Measurements from ENCODE around the gene TTC7B. TPM values are rescaled to one million over a fixed set of nuclear protein-coding genes. Genes with fewer than 3 reads are reported as not detected.

TTC7B gene
- total RNA-seq, 1 experiment from 2014 or later, result 9.6 TPM

- DNase-seq, result no peak
- no peaks in the 10 kb centered on the region for H3K27me3 Mint-ChIP-seq (ENCODE audit: unreplicated experiment)
- no peaks in the 10 kb centered on the region for H3K4me1 Mint-ChIP-seq (ENCODE audit: low read depth, unreplicated experiment)
- intact Hi-C loops (cut with micrococcal nuclease; ENCODE audit: unreplicated experiment), result loop anchor here (1.0 to 5.0 kb wide), 3 partner anchors 175 to 396 kb away; no protein-coding TSS in a partner anchor
- no peaks in the 10 kb centered on the region for H3K9me3 Mint-ChIP-seq (ENCODE audit: low read depth, unreplicated experiment)
- H3K36me3 Mint-ChIP-seq (ENCODE audit: insufficient read depth, unreplicated experiment), result no peaks in the 10 kb centered on the region
- CTCF ChIA-PET, result interaction anchor here (0.9 to 3.3 kb wide), 6 partner anchors 61 to 395 kb away, joined by 3 to 23 read pairs (median 7); no protein-coding TSS in a partner anchor
- BruUV-seq (replicated peaks), result no TSS peak
- H3K27ac Mint-ChIP-seq (ENCODE audit: unreplicated experiment), result no peak overlapping the region
- TF ChIP-seq CTCF (IDR thresholded peaks at IDR 0.05; ENCODE audit: unreplicated experiment), result no peak
- H3K4me3 Mint-ChIP-seq (ENCODE audit: low read depth, unreplicated experiment), result no peak overlapping the region
Observed at GRCh38 chr14:90697132-90697531, 119.1 kb downstream of the TTC7B start.

GRCh38 chr14:90696720-90697119 lies 119.5 kb downstream of the TTC7B start:
- no peak for DNase-seq
- Mint-ChIP-seq H3K27me3 (ENCODE audit: unreplicated experiment) (no peaks in the 10 kb centered on the region), H3K36me3 (ENCODE audit: insufficient read depth, unreplicated experiment) (no peaks in the 10 kb centered on the region), H3K4me3 (ENCODE audit: low read depth, unreplicated experiment) (no peak overlapping the region), H3K9me3 (ENCODE audit: low read depth, unreplicated experiment) (no peaks in the 10 kb centered on the region), H3K4me1 (ENCODE audit: low read depth, unreplicated experiment) (no peaks in the 10 kb centered on the region), H3K27ac (ENCODE audit: unreplicated experiment) (no peak overlapping the region)
- CTCF ChIA-PET, result interaction anchor here (1.0 to 3.3 kb wide), 5 partner anchors 62 to 395 kb away, joined by 5 to 23 read pairs (median 9); no protein-coding TSS in a partner anchor
- no peak for TF ChIP-seq CTCF (IDR thresholded peaks at IDR 0.05; ENCODE audit: unreplicated experiment)
- intact Hi-C loops (cut with micrococcal nuclease; ENCODE audit: unreplicated experiment), result loop anchor here (1.0 to 5.0 kb wide), 3 partner anchors 174 to 395 kb away; no protein-coding TSS in a partner anchor
- BruUV-seq (replicated peaks), result no TSS peak

- CTCF ChIA-PET, result interaction anchor here (1.0 to 3.3 kb wide), 4 partner anchors 242 to 394 kb away, joined by 5 to 23 read pairs (median 10); no protein-coding TSS in a partner anchor
- no TSS peak for BruUV-seq (replicated peaks)
- no peak for TF ChIP-seq CTCF (IDR thresholded peaks at IDR 0.05; ENCODE audit: unreplicated experiment)
- H3K36me3 Mint-ChIP-seq (ENCODE audit: insufficient read depth, unreplicated experiment), result no peaks in the 10 kb centered on the region
- H3K9me3 Mint-ChIP-seq (ENCODE audit: low read depth, unreplicated experiment), result no peaks in the 10 kb centered on the region
- intact Hi-C loops (cut with micrococcal nuclease; ENCODE audit: unreplicated experiment), result loop anchor here (5.0 kb wide), 1 partner anchor 174 kb away; no protein-coding TSS in a partner anchor
- no peak overlapping the region for H3K4me3 Mint-ChIP-seq (ENCODE audit: low read depth, unreplicated experiment)
- DNase-seq, result no peak
- no peaks in the 10 kb centered on the region for H3K4me1 Mint-ChIP-seq (ENCODE audit: low read depth, unreplicated experiment)
- H3K27me3 Mint-ChIP-seq (ENCODE audit: unreplicated experiment), result no peaks in the 10 kb centered on the region
- no peak overlapping the region for H3K27ac Mint-ChIP-seq (ENCODE audit: unreplicated experiment)
Observed at GRCh38 chr14:90695997-90696660, 120.1 kb downstream of the TTC7B start.

- intact Hi-C loops (cut with micrococcal nuclease; ENCODE audit: unreplicated experiment), result no loop called here
- no peak overlapping the region for H3K4me3 Mint-ChIP-seq (ENCODE audit: low read depth, unreplicated experiment)
- DNase-seq, result no peak
- no peaks in the 10 kb centered on the region for H3K4me1 Mint-ChIP-seq (ENCODE audit: low read depth, unreplicated experiment)
- TF ChIP-seq CTCF (IDR thresholded peaks at IDR 0.05; ENCODE audit: unreplicated experiment), result no peak
- H3K27me3 Mint-ChIP-seq (ENCODE audit: unreplicated experiment), result no peaks in the 10 kb centered on the region
- H3K36me3 Mint-ChIP-seq (ENCODE audit: insufficient read depth, unreplicated experiment), result no peaks in the 10 kb centered on the region
- H3K27ac Mint-ChIP-seq (ENCODE audit: unreplicated experiment), result no peak overlapping the region
- BruUV-seq (replicated peaks), result no TSS peak
- no peaks in the 10 kb centered on the region for H3K9me3 Mint-ChIP-seq (ENCODE audit: low read depth, unreplicated experiment)
- CTCF ChIA-PET, result no interaction called here
Observed at GRCh38 chr14:90693413-90693812, 122.8 kb downstream of the TTC7B start.

All from Calu3 (cell line).